ENCODE measurements around the gene DMAP1.

DNA sequence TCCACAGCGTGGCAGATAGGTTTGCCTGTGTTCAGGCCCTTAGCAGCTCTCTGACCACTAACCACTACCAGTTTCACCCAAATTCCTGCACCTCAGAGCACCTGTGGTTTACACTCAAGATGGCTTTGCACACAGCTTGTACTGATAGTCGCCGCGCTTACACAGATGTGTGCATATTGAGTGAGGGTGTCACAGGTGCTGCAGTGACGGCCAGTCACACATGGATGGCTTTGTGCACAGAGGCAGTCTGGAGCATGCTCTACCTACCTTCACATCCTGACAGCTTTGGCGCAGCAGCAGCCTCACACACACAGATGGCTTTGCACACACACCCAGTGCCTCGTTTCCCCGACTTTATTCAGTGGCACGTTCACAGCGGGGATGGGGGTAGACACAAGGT is 7.5 kb downstream of the DMAP1 start:
- TF ChIP-seq, protein P1, sequence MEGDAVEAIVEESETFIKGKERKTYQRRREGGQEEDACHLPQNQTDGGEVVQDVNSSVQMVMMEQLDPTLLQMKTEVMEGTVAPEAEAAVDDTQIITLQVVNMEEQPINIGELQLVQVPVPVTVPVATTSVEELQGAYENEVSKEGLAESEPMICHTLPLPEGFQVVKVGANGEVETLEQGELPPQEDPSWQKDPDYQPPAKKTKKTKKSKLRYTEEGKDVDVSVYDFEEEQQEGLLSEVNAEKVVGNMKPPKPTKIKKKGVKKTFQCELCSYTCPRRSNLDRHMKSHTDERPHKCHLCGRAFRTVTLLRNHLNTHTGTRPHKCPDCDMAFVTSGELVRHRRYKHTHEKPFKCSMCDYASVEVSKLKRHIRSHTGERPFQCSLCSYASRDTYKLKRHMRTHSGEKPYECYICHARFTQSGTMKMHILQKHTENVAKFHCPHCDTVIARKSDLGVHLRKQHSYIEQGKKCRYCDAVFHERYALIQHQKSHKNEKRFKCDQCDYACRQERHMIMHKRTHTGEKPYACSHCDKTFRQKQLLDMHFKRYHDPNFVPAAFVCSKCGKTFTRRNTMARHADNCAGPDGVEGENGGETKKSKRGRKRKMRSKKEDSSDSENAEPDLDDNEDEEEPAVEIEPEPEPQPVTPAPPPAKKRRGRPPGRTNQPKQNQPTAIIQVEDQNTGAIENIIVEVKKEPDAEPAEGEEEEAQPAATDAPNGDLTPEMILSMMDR (IDR thresholded peaks at IDR 0.05): no peak
- TF ChIP-seq POLR2A (IDR thresholded peaks at IDR 0.05): no peak
